Measurements from ENCODE around the gene EPAS1.

EPAS1 gene

DNA sequence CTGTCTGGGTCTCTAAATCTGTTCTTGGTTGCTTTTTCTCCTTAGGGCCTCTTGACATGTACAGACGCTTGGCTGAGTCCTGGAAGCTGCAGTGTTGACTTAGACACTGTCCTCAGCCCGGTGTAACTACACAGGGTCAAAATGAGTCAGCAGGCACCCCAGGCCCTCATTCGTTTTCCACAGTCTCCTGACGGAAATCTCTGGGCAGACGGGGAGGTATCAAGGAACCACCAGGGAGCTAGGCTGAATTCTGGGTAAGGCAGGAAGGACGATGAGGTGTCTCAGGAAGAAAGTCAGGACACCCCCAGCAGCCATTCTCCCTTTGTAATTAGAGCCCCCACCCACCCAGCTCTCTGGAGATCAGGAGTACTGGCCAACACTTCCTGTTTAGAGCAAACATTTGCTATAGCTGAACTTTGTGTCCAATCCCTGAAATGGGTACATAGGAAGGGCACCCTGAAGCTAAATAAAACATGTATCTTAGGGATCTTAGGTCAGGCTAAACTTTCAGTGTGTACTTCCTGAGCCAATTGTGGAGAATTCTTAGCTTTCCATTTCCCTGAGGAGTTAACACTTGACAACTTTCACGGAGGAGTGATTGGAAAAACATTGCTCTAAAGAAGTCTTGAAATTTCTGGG, 23.9 kb upstream of the EPAS1 start:
- no peak for DNase-seq (ENCODE audit: low read depth)
- no peak overlapping the region for H3K4me3 ChIP-seq (ENCODE audit: low read length)
- TF ChIP-seq, protein P1, sequence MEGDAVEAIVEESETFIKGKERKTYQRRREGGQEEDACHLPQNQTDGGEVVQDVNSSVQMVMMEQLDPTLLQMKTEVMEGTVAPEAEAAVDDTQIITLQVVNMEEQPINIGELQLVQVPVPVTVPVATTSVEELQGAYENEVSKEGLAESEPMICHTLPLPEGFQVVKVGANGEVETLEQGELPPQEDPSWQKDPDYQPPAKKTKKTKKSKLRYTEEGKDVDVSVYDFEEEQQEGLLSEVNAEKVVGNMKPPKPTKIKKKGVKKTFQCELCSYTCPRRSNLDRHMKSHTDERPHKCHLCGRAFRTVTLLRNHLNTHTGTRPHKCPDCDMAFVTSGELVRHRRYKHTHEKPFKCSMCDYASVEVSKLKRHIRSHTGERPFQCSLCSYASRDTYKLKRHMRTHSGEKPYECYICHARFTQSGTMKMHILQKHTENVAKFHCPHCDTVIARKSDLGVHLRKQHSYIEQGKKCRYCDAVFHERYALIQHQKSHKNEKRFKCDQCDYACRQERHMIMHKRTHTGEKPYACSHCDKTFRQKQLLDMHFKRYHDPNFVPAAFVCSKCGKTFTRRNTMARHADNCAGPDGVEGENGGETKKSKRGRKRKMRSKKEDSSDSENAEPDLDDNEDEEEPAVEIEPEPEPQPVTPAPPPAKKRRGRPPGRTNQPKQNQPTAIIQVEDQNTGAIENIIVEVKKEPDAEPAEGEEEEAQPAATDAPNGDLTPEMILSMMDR (conservative IDR thresholded peaks at IDR 0.05; ENCODE audit: low read depth, low read length), result no peak

DNA sequence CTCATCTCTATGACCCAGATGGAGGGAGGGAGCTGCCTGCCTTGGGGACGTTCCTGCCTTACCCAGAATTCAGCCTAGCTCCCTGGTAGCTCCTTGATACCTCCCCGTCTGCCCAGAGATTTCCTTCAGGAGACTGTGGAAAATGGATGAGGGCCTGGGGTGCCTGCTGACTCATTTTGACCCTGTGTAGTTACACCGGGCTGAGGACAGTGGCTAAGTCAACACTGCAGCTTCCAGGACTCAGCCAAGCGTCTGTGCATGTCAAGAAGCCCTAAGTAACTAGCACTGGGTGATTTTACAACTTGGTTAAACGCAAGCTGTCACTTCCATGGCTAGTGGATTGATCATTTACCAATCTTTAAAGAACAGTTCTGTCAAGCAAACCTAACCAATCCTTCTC, 23.3 kb upstream of the EPAS1 start:
- no peak for DNase-seq (ENCODE audit: low read depth)
- TF ChIP-seq, protein P1 (conservative IDR thresholded peaks at IDR 0.05; ENCODE audit: low read depth, low read length), result no peak
- no peak overlapping the region for H3K4me3 ChIP-seq (ENCODE audit: low read length)

DNA sequence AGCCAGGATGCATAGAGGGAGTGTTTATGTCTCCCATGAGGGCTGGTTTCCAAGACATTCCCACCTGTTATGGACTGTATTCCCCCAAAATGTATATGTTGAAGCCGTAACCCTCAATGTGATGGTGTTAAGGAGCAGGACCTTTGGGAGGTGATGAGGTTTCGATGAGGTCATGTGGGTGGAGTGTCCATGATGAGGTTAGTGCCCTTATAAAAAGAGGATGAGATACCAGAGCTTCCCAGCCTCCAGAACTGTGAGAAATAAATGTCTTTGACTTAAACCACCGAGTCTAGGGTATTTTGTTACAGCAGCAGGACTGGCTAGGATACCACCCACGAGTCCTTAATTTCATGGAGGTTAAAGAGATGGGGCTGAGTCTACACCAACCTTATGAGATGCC, 22.6 kb upstream of the EPAS1 start:
- TF ChIP-seq, protein P1 (conservative IDR thresholded peaks at IDR 0.05; ENCODE audit: low read depth, low read length), result no peak
- no peak for DNase-seq (ENCODE audit: low read depth)
- no peak overlapping the region for H3K4me3 ChIP-seq (ENCODE audit: low read length)

DNA sequence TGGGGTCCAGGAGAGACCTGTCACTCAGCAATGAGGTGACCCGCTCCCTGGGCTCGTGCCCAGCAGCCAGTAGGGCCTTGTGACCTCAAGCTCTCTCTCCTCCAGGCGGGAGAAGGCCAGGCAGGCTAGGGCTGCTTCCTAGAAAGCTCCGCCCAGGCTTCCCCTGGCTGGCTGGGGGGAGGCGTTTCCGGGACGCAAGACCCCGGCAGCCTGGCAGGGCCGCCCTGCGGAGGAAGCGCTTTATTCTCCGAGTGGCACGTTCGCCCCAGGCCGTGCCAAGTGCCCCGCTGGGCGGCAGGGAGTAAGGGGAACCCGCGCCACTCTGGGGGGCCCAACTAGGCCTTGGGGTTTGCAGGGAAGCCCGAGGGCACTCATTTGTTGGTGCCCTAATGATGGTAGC, 21.2 kb upstream of the EPAS1 start:
- no peak for DNase-seq (ENCODE audit: low read depth)
- TF ChIP-seq, protein P1 (conservative IDR thresholded peaks at IDR 0.05; ENCODE audit: low read depth, low read length), result no peak

DNA sequence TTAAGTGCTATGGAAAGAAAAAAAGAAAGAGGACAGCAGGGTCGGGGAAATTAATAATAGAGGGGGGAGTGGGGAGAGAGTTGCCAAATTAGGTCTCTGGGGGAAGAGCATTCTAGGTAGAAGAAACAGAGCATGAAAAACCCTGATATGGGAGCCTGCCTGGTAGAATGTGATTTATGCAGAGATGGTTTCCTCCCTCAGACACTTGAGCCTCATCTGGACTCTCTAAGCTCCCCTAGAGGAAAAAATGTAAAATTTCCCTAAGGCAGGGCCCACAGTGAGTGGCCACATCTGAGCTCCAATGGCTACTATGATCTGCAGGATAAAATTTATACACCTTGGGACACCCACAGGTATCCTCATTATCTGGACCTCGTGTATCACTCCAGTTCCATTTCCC, 20.6 kb upstream of the EPAS1 start:
- no peak for DNase-seq (ENCODE audit: low read depth)
- TF ChIP-seq, protein P1 (conservative IDR thresholded peaks at IDR 0.05; ENCODE audit: low read depth, low read length), result peak; percentile 38

More for the DNA sequence above, 21.2 kb upstream of the EPAS1 start:
- H3K4me3 ChIP-seq (ENCODE audit: low read length), result no peak overlapping the region

DNA sequence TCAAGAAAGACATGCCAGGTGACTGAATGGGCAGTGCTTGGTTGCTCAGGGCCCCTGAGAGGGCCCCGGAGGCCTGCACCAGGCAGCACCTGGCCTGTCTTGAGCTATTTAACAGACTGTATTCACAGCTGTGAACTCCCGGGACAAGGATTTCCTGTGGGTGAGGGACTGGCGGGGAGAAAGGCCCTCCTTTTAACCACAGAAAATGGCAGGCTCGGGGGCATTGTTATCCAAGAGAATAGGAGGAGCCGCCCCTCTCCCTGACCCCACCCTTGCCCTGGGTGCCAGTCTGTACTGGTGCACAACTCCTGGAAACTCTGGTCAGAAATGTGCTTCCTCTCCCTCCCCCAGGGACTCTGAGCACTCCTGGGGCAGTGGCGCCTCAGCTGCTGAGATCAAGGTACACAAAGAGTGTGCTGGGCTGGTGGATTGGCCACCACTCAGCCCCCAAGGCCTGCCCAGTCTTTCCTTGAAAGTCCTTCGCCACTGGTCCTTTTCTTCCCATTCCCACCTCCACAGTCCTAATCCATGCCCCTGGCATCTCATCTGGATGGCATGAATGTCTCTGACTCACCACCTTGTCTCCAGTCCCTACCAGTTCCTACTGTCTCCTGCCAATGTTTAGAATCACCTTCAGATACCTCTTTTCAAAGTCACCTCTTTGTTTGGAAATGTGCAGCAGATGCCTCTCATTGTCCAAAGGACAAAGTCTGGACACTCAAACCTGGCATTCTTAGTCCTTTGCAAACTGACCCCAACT, 19.6 kb upstream of the EPAS1 start:
- DNase-seq (ENCODE audit: low read depth), result no peak
- TF ChIP-seq, protein P1 (conservative IDR thresholded peaks at IDR 0.05; ENCODE audit: low read depth, low read length), result no peak
- H3K4me3 ChIP-seq (ENCODE audit: low read length), result no peak overlapping the region

More for the DNA sequence above, 20.6 kb upstream of the EPAS1 start:
- no peak overlapping the region for H3K4me3 ChIP-seq (ENCODE audit: low read length)

DNA sequence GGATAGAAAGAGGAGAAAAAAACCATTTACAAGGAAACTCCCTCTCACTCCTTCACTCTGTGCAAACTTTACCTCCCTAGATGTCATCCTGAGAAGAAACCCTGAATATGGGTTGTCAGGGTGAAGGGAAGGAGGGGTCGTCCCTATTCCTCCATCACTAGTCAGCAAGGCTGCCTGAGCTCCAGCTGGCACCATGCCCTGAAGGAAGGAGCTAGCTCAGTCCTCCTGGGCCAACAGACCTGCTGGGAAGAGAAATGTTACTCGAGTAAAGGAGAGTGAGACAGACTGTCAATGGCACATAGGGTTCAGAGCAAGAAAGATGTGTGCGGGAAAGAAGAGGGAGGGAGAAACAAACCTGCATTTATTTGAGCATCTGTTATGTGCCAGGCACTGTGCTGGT, 18.3 kb upstream of the EPAS1 start:
- no peak for DNase-seq (ENCODE audit: low read depth)
- TF ChIP-seq, protein P1 (conservative IDR thresholded peaks at IDR 0.05; ENCODE audit: low read depth, low read length), result no peak
- no peak overlapping the region for H3K4me3 ChIP-seq (ENCODE audit: low read length)

All from retinal pigment epithelial cell (primary cell).